GM19193 (cell line): ENCODE results near the gene CENPB.

ENCODE experiments used
- POLR2A ChIP-seq: IDR thresholded peaks from 4 replicates; pipeline ENCODE4 v1.6.1; 2011; ENCODE audit not compliant: insufficient read depth, insufficient read length; ENCODE audit errors: extremely low read depth

Gene CENPB

GRCh38 chr20:3786665-3787323 lies at the start of gene CENPB:
Gene CENPB, minus strand, starts transcription at chr20:3786740. Its CDS starts 257 bp downstream, at chr20:3786483.
- TF ChIP-seq POLR2A = peak; percentile 28

- TF ChIP-seq POLR2A = no peak
These were observed 49.6 kb upstream of the CENPB start for GRCh38 chr20:3836132-3836531.

GRCh38 chr20:3828798-3829197 lies 42.3 kb upstream of the CENPB start:
- TF ChIP-seq POLR2A = no peak

- TF ChIP-seq POLR2A = no peak
These were observed 39.9 kb upstream of the CENPB start for GRCh38 chr20:3826420-3826819.

- TF ChIP-seq POLR2A = no peak
These were observed 39.0 kb upstream of the CENPB start for GRCh38 chr20:3825526-3825925.

GRCh38 chr20:3823881-3824280 lies 37.3 kb upstream of the CENPB start:
- TF ChIP-seq POLR2A = no peak

GRCh38 chr20:3821996-3822395 lies 35.5 kb upstream of the CENPB start:
- no peak for TF ChIP-seq POLR2A

GRCh38 chr20:3820901-3821727 lies 34.6 kb upstream of the CENPB start:
- TF ChIP-seq POLR2A = no peak

- TF ChIP-seq POLR2A = peak; percentile 97
These were observed 33.7 kb upstream of the CENPB start, which contains the start of gene AP5S1 for GRCh38 chr20:3820048-3820900. Gene AP5S1, plus strand, starts transcription at chr20:3820547. Its CDS starts 1,571 bp downstream, at chr20:3822118.

GRCh38 chr20:3819411-3820047 lies 33.0 kb upstream of the CENPB start:
- TF ChIP-seq POLR2A = no peak

GRCh38 chr20:3818155-3819151 lies 31.9 kb upstream of the CENPB start:
- no peak for TF ChIP-seq POLR2A

GRCh38 chr20:3815703-3816315 lies 29.3 kb upstream of the CENPB start:
- no peak for TF ChIP-seq POLR2A

GRCh38 chr20:3814928-3815495 lies 28.5 kb upstream of the CENPB start:
- TF ChIP-seq POLR2A = no peak
